Measurements from ENCODE around the gene METTL2A.
"Not testable (repeated sequence)": the region's sequence is repeated elsewhere in the genome, so short reads cannot be mapped to it uniquely, and the experiment has no call there.

METTL2A gene
- 10.8 to 56.2 (median 34.0) reads per million in 9 experiments for total RNA-seq

- peak; percentile 93 for ATAC-seq (replicated peaks)
- not testable (repeated sequence) for H3K27me3 Mint-ChIP-seq, H3K9me3 Mint-ChIP-seq
- H3K4me3 Mint-ChIP-seq, result peak within 1 kb of the TSS; percentile 97 to 98
- peaks cover 25% of the 10 kb centered on the region for H3K36me3 Mint-ChIP-seq (ENCODE audit: insufficient read depth)
- peak; percentile 72 to 73 (median 73) for DNase-seq
- peak within 1 kb of the TSS; percentile 92 to 94 for H3K27ac Mint-ChIP-seq
- H3K4me1 Mint-ChIP-seq (ENCODE audit: low read depth in 2 of 2), result peaks cover 15 to 18% of the 10 kb centered on the region in 2 donors
Observed at GRCh38 chr17:62423647-62424461, at the start of gene METTL2A. Gene METTL2A, plus strand, starts transcription at chr17:62423897. Its CDS starts 6 bp downstream, at chr17:62423903.

GRCh38 chr17:62380253-62380652 lies 43.4 kb upstream of the METTL2A start, which contains the start of gene EFCAB3:
Gene EFCAB3, plus strand, starts transcription at chr17:62380553. Its CDS starts 2,427 bp downstream, at chr17:62382980.
- Mint-ChIP-seq H3K27me3 (peaks cover 12 to 46% of the 10 kb centered on the region in 2 donors), H3K4me3 (no peak within 1 kb of the TSS), H3K4me1 (ENCODE audit: low read depth in 2 of 2) (no peaks in the 10 kb centered on the region), H3K27ac (no peak within 1 kb of the TSS), H3K36me3 (ENCODE audit: insufficient read depth) (no peaks in the 10 kb centered on the region), H3K9me3 (no peaks in the 10 kb centered on the region)
- no peak for ATAC-seq (replicated peaks)
- DNase-seq, result no peak

DNA sequence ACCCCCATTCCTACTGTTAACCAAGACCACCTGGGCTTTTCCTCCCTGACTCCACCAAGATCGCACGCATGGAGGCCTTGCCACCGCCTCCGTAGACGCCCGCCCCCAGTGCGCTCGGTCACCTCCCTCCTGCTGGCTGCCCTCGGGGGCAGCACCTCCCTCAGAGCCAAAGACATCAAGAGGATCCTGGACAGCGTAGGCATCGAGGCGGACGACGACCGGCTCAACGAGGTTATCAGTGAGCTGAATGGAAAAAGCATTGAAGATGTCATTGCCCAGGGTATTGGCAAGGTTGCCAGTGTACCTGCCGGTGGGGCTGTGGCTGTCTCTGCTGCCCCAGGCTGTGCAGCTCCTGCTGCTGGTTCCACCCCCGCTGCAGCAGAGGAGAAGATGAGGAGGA lies 42.1 kb upstream of the METTL2A start:
- no peak for DNase-seq
- Mint-ChIP-seq H3K4me3 (no peak overlapping the region), H3K9me3 (no peaks in the 10 kb centered on the region), H3K27ac (no peak overlapping the region), H3K36me3 (ENCODE audit: insufficient read depth) (no peaks in the 10 kb centered on the region), H3K27me3 (peaks cover 14 to 35% of the 10 kb centered on the region in 2 donors), H3K4me1 (ENCODE audit: low read depth in 2 of 2) (no peaks in the 10 kb centered on the region)
- ATAC-seq (replicated peaks), result no peak

DNA sequence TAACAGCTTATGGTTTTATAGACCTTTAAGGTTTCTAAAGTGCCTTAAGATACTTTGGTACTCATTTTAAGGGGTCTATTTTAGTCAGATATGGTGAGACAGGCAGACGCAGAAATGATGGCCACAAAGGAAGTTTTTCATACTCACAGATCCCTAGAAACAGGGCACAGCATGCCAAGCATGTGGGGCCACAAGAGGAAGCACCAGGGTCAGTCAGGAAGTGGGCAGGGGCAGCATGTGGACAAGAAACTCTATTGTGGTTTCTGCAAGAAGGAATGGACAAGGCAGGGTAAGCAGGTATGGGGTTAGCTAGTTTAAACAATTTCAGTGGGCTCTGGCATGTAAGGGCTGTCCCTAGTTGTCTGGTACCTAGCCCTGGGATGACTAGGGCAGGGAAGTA lies 34.8 kb upstream of the METTL2A start:
- ATAC-seq (replicated peaks), result no peak
- Mint-ChIP-seq H3K4me1 (ENCODE audit: low read depth in 2 of 2) (peaks cover 0 to 1% of the 10 kb centered on the region in 2 donors), H3K36me3 (ENCODE audit: insufficient read depth) (peaks cover under 1% of the 10 kb centered on the region), H3K9me3 (no peaks in the 10 kb centered on the region), H3K27ac (no peak overlapping the region), H3K27me3 (peaks cover 36 to 41% of the 10 kb centered on the region in 2 donors), H3K4me3 (no peak overlapping the region)
- DNase-seq, result no peak

DNA sequence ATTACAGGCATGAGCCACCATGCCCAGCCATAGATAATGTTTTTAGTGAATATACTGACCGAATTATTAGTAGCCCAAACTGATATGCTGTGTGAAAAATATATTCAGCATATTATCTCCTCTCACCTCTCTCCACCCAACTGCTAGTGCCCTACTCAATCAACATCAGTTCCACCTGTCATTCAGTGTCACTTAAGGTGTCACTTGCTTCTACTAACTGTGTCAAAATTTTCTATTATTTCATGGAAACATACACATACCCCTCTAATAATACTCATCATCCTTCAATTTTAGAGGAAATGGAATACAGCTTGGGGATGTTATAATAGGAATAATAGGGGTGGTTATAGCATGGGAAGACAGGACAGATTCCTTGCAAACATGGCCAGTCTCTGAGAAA lies 30.8 kb upstream of the METTL2A start:
- ATAC-seq (replicated peaks), result no peak
- H3K27ac Mint-ChIP-seq, result no peak overlapping the region
- peaks cover 37 to 45% of the 10 kb centered on the region in 2 donors for H3K27me3 Mint-ChIP-seq
- no peak for DNase-seq
- H3K4me1 Mint-ChIP-seq (ENCODE audit: low read depth in 2 of 2), result peaks cover 0 to 1% of the 10 kb centered on the region in 2 donors
- no peaks in the 10 kb centered on the region for H3K9me3 Mint-ChIP-seq
- peaks cover 4% of the 10 kb centered on the region for H3K36me3 Mint-ChIP-seq (ENCODE audit: insufficient read depth)
- no peak overlapping the region for H3K4me3 Mint-ChIP-seq

DNA sequence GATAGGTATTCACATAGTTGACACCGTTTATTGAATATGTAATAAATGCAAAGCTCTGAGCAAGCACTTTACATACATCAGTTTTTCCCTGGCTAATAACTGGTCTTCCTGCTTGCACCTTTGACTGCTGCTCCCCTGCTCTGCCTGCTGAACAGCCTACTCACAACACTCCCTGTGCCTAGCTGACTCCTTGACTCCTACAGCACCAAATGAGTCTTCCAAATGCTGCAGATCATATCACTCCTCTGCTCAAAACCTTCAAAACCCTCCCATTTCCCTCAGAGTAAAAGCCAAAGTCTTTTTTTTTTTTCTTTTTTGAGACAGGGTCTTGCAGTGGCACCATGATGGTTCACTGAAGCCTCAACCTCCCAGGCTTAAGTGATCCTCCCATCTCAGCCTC lies 24.8 kb upstream of the METTL2A start:
- Mint-ChIP-seq H3K4me3 (no peak overlapping the region), H3K27me3 (peaks cover 42 to 49% of the 10 kb centered on the region in 2 donors)

DNA sequence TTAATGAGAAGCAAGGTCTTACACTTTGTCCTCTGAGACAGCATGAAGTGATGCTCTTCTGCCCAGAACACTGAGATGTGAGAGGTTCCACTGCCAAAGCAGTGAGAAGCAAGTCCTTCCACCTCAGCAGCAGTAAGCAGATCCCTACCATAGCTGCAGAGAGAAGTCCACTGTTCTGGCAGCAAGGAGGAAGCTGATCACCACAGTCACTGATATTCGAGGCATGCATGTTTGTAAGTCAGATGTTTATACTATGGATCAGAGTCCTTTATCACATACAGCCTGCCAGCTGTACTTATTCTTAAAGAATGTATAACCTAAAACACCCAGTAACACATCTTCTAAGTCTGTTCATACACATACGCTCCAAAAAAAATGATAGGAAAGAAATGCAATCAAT lies 18.2 kb upstream of the METTL2A start:
- ATAC-seq (replicated peaks) (no peak), DNase-seq (no peak)
- H3K9me3 Mint-ChIP-seq, result no peaks in the 10 kb centered on the region
- H3K27me3 Mint-ChIP-seq, result peaks cover 31 to 55% of the 10 kb centered on the region in 2 donors
- no peak overlapping the region for H3K27ac Mint-ChIP-seq
- H3K4me1 Mint-ChIP-seq (ENCODE audit: low read depth in 2 of 2), result no peaks in the 10 kb centered on the region
- no peaks in the 10 kb centered on the region for H3K36me3 Mint-ChIP-seq (ENCODE audit: insufficient read depth)
- H3K4me3 Mint-ChIP-seq, result no peak overlapping the region

More for the DNA sequence above, 24.8 kb upstream of the METTL2A start:
- Mint-ChIP-seq H3K4me1 (ENCODE audit: low read depth in 2 of 2) (no peaks in the 10 kb centered on the region), H3K36me3 (ENCODE audit: insufficient read depth) (peaks cover 2% of the 10 kb centered on the region), H3K9me3 (no peaks in the 10 kb centered on the region), H3K27ac (no peak overlapping the region)
- no peak for DNase-seq
- no peak for ATAC-seq (replicated peaks)

DNA sequence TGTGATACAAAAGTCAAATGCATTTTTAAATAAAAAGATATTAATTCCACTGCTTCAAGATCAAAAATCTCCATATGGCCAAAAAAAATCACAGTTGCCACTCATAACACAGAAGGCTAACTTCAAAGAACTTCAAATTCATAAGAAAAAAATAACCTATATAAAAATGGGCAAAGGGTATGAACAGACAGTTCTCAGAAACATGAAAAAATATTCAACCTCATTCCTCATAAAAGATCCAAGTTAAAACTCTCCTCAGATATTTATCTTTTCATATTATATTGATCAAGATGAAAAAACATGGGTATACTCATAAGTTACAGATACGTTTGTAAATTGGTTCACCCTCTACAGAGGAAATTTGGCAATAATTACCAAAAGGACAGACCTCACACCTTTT lies 10.6 kb upstream of the METTL2A start:
- not testable (repeated sequence) for DNase-seq; H3K4me3 Mint-ChIP-seq; H3K4me1 Mint-ChIP-seq (ENCODE audit: low read depth in 2 of 2); H3K36me3 Mint-ChIP-seq (ENCODE audit: insufficient read depth); H3K9me3 Mint-ChIP-seq; ATAC-seq (replicated peaks); H3K27ac Mint-ChIP-seq
- H3K27me3 Mint-ChIP-seq, result peaks cover 26 to 32% of the 10 kb centered on the region in 2 donors

- peaks cover 40% of the 10 kb centered on the region for H3K36me3 Mint-ChIP-seq (ENCODE audit: insufficient read depth)
- not testable (repeated sequence) for ATAC-seq (replicated peaks); DNase-seq; H3K9me3 Mint-ChIP-seq; H3K4me3 Mint-ChIP-seq; H3K27ac Mint-ChIP-seq; H3K27me3 Mint-ChIP-seq
- peaks cover 15 to 18% of the 10 kb centered on the region in 2 donors for H3K4me1 Mint-ChIP-seq (ENCODE audit: low read depth in 2 of 2)
Observed at GRCh38 chr17:62426214-62426613, 2.5 kb downstream of the METTL2A start.

GRCh38 chr17:62435251-62435650 lies 11.6 kb downstream of the METTL2A start:
- not testable (repeated sequence) for H3K9me3 Mint-ChIP-seq, H3K27ac Mint-ChIP-seq
- peaks cover 53% of the 10 kb centered on the region for H3K36me3 Mint-ChIP-seq (ENCODE audit: insufficient read depth)

GRCh38 chr17:62441181-62441580 lies 17.5 kb downstream of the METTL2A start:
- not testable (repeated sequence) for H3K9me3 Mint-ChIP-seq; H3K27me3 Mint-ChIP-seq; DNase-seq; H3K4me1 Mint-ChIP-seq (ENCODE audit: low read depth in 2 of 2); ATAC-seq (replicated peaks); H3K4me3 Mint-ChIP-seq; H3K27ac Mint-ChIP-seq
- peaks cover 54% of the 10 kb centered on the region for H3K36me3 Mint-ChIP-seq (ENCODE audit: insufficient read depth)

More at GRCh38 chr17:62435251-62435650, 11.6 kb downstream of the METTL2A start:
- H3K4me3 Mint-ChIP-seq; H3K4me1 Mint-ChIP-seq (ENCODE audit: low read depth in 2 of 2); H3K27me3 Mint-ChIP-seq; ATAC-seq (replicated peaks); DNase-seq: not testable (repeated sequence)

GRCh38 chr17:62444063-62444462 lies 20.4 kb downstream of the METTL2A start:
- H3K27ac Mint-ChIP-seq, result no peak overlapping the region
- peaks cover 54% of the 10 kb centered on the region for H3K36me3 Mint-ChIP-seq (ENCODE audit: insufficient read depth)
- no peaks in the 10 kb centered on the region for H3K4me1 Mint-ChIP-seq (ENCODE audit: low read depth in 2 of 2)
- no peaks in the 10 kb centered on the region for H3K27me3 Mint-ChIP-seq
- H3K9me3 Mint-ChIP-seq, result no peaks in the 10 kb centered on the region
- ATAC-seq (replicated peaks) (no peak), DNase-seq (no peak)
- no peak overlapping the region for H3K4me3 Mint-ChIP-seq

- ATAC-seq (replicated peaks); H3K27me3 Mint-ChIP-seq; H3K4me1 Mint-ChIP-seq (ENCODE audit: low read depth in 2 of 2); H3K9me3 Mint-ChIP-seq; H3K27ac Mint-ChIP-seq; H3K4me3 Mint-ChIP-seq; DNase-seq: not testable (repeated sequence)
- H3K36me3 Mint-ChIP-seq (ENCODE audit: insufficient read depth), result peaks cover 64% of the 10 kb centered on the region
Observed at GRCh38 chr17:62445791-62446190, 22.1 kb downstream of the METTL2A start.

DNA sequence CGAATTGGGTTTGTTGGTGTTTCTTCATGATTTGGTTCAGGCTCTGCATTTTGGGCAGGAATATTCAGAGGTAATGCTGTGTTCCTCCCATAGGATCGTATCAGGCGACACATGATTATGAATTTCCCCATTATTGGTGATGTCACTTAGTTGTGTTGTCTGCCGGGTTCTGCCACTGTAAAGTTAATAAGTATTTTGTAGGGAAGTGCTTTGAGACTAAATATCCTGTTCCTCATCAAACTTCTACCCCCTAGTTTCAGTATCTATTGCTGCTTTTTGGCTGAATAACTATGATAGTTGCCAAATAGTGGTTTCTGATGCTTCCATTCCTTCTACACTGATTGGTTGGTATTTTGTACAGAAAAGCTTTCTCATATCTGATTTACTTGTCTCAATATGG lies 28.5 kb downstream of the METTL2A start:
- not testable (repeated sequence) for H3K9me3 Mint-ChIP-seq; H3K27ac Mint-ChIP-seq; DNase-seq; ATAC-seq (replicated peaks); H3K4me3 Mint-ChIP-seq; H3K4me1 Mint-ChIP-seq (ENCODE audit: low read depth in 2 of 2); H3K27me3 Mint-ChIP-seq
- H3K36me3 Mint-ChIP-seq (ENCODE audit: insufficient read depth), result peaks cover 19% of the 10 kb centered on the region

Data from effector memory CD8-positive, alpha-beta T cell (primary cell).